Measurements from ENCODE around the gene CEBPG. TPM values are rescaled to one million over a fixed set of nuclear protein-coding genes. Genes with fewer than 3 reads are reported as not detected.

The CEBPG gene
- total and polyA plus RNA-seq, 9 of the 15 experiments (the other 6 are each of a cell fraction or from before 2014, with no cell fraction given) = 9.5 to 34.9 (median 30.9) TPM

- TF ChIP-seq AFF4 (CRISPR knock-in tag; IDR thresholded peaks at IDR 0.05) = no peak
- no peak for TF ChIP-seq SNIP1 (IDR thresholded peaks at IDR 0.05; ENCODE audit: low read depth)
- no peak for TF ChIP-seq DNMT1 (IDR thresholded peaks at IDR 0.05)
- no peak for TF ChIP-seq ZNF436 (CRISPR knock-in tag; IDR thresholded peaks at IDR 0.05)
- no peak for TF ChIP-seq SIRT6 (IDR thresholded peaks at IDR 0.05; ENCODE audit: low read depth, low read length)
- peak; percentile 93; the same call in 1 of the 2 replicates for TF ChIP-seq PHF8 (IDR thresholded peaks at IDR 0.05; ENCODE audit: borderline replicate concordance, low read length)
- TF ChIP-seq SREBF1 (IDR thresholded peaks at IDR 0.05; ENCODE audit: borderline replicate concordance, low read depth, low read length) = no peak
- TF ChIP-seq BACH1 (tag; IDR thresholded peaks at IDR 0.05) = no peak
- TF ChIP-seq POU5F1 (IDR thresholded peaks at IDR 0.05; ENCODE audit: borderline replicate concordance, low read depth, low read length, partially characterized antibody) = no peak
- TF ChIP-seq ZNF124 (CRISPR knock-in tag; IDR thresholded peaks at IDR 0.05) = no peak
- peak; percentile 78 for TF ChIP-seq TBP (optimal IDR thresholded peaks at IDR 0.05; ENCODE audit: low read depth, low read length)
- TF ChIP-seq NFE2L1 (tag; IDR thresholded peaks at IDR 0.05; ENCODE audit: borderline replicate concordance, low read depth) = no peak
- TF ChIP-seq TSHZ1 (CRISPR knock-in tag; IDR thresholded peaks at IDR 0.05) = no peak
- TF ChIP-seq FOXK1 (CRISPR knock-in tag; IDR thresholded peaks at IDR 0.05; ENCODE audit: borderline replicate concordance) = no peak
- no peak for TF ChIP-seq NUFIP1 (IDR thresholded peaks at IDR 0.05; ENCODE audit: partially characterized antibody)
- peak; percentile 74 for TF ChIP-seq SAP30 (IDR thresholded peaks at IDR 0.05; ENCODE audit: borderline replicate concordance, insufficient read depth, low read depth, low read length, poor library complexity, severe bottlenecking)
- TF ChIP-seq, protein P1, sequence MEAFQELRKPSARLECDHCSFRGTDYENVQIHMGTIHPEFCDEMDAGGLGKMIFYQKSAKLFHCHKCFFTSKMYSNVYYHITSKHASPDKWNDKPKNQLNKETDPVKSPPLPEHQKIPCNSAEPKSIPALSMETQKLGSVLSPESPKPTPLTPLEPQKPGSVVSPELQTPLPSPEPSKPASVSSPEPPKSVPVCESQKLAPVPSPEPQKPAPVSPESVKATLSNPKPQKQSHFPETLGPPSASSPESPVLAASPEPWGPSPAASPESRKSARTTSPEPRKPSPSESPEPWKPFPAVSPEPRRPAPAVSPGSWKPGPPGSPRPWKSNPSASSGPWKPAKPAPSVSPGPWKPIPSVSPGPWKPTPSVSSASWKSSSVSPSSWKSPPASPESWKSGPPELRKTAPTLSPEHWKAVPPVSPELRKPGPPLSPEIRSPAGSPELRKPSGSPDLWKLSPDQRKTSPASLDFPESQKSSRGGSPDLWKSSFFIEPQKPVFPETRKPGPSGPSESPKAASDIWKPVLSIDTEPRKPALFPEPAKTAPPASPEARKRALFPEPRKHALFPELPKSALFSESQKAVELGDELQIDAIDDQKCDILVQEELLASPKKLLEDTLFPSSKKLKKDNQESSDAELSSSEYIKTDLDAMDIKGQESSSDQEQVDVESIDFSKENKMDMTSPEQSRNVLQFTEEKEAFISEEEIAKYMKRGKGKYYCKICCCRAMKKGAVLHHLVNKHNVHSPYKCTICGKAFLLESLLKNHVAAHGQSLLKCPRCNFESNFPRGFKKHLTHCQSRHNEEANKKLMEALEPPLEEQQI (IDR thresholded peaks at IDR 0.05) = no peak
- no peak for TF ChIP-seq PTBP1 (IDR thresholded peaks at IDR 0.05; ENCODE audit: low read depth, low read length)
These were observed at the start of gene CEBPG (continued) for GRCh38 chr19:33373453-33374235.

All from K562 (cell line).